Left hindlimb (tissue), 1 donor: Measurements from ENCODE around the gene SYCP2.

Experiments used
- DNase-seq: peaks from one replicate; pipeline ENCODE4 v3.0.0-alpha.2; 2018

The SYCP2 gene

DNA sequence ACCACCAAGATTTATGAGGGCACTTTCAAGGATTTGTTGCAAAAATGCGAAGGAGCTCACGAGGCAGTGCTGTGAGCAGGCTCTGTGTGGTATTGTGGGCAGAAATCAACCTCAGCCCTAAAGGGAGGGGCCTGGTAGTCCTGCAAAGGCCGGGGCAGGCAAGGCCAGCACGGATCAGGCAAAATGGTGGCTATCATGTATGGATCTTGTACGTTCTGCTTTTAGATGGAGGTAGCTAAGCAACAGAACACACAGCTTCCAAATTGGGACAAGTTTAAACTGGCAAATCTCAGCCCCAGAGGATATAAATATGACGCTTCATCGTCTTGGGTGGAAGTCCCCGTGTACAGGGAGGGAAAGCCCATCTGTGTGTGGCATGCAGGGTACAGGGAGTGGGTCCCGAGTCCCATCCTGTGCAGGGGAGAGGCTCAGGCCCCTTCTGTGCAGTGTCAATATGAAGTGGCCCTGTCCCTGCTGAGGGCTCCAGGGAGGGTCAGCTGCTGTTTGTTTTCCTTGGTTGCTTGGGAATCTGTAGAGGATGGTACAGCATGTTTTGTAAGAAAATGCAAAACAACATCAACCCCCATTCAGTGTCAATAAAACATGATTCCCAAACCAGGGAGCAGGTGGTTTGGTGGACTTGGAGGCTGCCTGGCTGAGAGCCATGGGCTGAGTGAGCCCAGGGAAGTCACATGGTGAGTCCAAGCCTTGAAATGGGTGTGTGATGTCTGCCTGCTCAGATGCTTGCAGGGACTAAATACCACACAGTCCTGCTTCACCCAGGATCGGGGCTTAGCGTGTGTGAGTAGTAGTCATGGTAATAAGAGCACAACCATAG, 113.0 kb downstream of the SYCP2 start:
- DNase-seq, result no peak

DNA sequence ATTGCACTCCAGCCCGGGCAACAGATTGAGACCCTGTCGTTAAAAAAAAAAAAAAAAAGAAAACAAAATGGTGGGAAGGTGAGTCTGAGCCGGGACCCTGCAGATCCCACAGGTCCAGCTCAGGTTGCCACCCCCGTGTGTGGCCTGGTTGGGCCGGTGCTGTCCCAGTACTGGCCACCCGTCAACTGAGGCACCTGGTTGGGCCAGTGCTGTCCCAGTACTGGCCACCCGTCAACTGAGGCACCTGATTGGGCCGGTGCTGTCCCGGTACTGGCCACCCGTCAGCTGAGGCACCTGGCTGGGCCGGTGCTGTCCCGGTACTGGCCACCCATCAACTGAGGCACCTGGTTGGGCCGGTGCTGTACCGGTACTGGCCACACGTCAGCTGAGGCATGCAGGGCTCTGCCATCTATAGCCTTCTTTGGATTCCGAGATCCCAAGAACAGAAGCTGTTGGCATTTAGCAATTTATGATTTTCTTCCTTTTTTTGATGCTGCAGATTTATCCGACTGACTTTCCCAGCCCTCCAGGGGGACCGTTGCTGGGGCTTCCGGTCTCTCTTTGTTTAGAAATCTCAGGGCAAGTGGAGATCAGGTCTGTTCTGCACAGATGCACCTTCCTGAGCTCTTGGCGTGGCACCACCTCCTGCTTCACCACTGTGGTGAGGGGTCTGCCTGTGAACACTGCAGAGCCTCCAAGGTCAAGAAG, 113.8 kb downstream of the SYCP2 start:
- no peak for DNase-seq

DNA sequence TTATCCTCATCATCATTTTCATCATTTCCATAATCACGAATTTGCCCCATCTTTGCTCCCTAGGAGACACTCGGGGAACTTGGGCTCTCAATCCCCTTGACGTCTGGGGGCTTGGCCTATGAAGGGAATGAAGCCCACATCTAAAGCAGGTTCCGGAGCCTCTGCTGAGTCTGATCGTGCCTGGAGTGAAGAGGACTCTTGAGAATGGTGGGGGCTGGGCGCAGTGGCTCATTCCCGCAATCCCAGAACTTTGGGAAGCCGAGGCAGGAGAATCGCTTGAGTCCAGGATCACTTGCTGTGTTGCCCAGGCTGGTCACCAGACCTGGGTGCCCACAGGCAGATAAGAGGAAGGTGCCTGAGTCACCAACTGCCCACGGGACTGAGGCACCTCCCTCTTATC, 114.5 kb downstream of the SYCP2 start:
- DNase-seq, result no peak

DNA sequence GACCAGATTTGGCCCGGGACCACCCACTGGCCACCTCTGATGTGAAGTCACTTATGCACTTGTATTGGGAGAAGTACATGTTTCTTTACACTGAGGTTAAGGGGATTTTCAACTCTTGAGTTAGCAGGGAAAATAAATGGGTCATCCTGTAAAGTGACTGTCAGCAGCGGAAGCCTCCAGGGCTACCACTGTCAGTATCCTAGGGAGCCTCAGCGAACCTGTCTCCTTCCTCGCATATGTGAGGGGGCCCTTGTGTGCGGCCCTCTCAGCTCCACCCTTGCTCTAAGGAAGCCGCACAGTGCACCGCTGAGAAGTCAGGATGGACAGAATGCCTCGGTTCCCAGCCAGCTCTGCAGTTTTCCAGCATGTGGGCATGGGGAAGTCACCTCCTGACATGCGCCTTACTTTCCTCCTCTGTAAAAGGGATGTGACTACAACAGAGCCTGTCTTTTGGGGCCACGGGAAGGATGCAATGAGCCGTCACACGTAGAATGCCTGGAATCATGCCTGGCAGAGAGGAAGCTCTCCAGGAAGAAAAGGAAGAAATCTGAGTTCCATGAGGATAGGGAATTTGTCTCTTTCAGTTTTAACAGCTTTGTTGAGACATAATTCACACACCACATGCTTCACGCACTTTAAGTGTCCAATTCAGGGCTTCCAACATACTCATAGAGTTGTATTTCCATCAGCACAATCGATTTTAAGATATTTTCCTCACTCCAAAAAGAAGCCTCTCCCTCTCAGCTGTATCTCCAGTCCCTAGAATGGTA, 115.4 kb downstream of the SYCP2 start:
- DNase-seq, result no peak

DNA sequence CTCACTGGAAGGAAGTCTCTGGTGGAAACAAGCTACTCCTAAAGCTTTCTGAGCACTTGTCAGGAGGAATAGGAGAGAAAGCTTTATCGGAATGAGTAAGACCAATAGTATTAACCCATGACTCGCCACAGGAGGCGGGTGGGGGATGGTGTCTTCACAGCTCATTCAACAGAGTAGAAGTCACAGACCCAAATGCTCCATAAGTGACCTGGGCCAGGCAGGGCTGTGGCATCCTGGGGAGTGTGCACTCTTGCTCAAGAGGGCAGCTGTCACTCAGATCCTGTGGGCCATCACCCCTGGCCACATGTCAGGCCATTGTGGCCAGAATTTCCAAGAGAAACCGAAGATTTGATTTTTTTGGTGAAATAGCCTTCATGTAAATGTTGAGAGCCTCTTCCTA, 116.0 kb downstream of the SYCP2 start:
- DNase-seq, result no peak

DNA sequence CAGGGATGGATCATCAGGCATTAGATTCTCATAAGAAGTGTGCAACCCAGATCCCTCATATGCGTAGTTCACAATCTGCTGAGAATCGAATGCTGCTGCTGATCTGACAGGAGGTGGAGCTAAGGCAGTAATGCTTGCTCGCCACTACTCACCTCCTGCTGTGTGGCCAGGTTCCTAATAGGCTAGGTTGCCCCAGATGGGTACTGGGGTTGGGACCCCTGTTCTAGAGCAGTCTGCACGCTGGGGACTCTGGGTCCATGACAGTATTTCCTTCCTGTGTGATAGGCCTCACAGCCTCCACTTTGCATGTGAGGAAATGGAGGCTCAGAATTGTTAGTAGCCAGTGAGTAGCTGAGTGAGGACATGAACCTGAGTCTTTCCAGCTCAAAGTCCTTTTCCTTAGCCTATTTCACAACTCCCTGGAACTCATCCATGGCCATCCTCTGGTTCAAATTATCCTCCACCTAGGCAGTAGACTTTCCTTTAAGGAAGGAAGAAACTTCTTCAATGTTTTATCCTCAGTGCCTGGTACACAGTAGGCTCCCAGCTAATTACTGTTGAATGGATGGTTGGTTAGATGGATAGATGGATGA, 117.2 kb downstream of the SYCP2 start:
- no peak for DNase-seq

DNA sequence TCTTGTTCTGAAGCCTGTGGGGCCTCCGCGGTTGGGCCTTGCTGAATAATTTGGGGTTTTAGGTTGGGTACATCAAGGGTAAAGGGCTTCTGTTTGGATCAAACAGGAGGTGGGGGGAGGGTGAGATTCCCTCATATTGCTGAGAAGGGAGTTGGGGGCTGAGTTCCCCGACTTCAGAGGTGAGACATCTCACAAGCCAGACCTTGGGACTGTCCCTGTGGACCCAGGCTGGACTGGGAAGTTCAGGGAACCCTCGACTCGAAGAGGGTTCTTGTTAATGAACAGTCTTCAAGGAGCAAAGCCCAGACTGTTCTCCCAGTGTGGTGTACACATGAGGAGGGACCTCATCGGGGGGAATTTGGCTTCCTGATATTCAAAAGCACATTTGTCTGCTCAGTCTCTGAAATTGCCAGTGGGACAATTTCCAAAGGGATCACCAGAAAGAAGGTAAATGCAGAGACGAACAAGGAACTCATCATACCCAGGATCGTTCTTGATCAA, 118.5 kb downstream of the SYCP2 start:
- no peak for DNase-seq

DNA sequence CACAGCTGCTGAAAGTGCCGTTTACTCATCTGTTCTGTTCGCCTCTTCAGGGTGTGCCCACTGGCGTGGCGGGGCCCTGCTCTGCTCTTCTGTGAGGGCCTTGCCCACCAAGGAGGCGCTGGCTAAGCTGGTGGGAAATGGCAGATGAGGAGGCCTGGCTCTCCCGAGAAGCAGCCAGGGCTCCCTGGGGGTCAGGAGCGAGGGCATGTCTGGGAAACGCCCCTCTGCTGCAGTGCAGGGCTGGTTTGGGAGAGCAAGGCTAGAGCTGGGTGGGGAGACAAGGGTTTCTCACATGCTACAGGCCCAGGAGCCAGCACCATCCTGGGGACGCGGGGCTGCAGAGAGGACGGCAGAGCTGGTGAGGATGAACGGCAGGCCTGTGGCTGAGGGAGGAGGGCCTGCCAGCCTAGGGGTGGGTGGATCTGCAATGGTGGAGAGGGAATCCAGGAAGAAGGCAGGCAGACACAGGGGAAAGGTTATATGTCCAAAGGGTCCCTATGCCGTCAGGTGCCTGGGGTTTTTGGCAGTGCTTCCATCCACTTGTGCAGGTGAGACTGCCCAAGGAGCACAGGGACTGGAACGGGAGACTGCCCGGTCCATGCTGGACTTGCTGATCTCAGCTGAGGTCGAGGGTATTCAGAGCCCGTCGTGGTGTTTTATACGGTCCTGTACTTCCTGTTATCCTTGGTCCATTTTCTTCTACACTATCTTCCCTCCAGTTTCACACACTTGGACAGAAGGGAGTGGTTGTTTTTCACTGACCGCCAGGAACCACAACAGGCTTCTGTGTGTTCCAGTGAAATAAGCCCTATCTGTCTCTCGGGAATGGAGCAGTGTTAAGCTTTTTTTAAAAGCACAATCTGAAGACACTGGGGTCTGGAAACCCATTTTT, 119.2 kb downstream of the SYCP2 start:
- DNase-seq, result no peak
